DMS53 treated with DMSO at 0.1 percent for 48 hours (cell line): ENCODE data around the gene ZNF324B.
"Not testable (repeated sequence)": the region's sequence is repeated elsewhere in the genome, so short reads cannot be mapped to it uniquely, and the experiment has no call there.

Experiments used
- DNase-seq: peaks from one replicate; lab custom pipeline; 2025; ENCODE audit not compliant: unreplicated experiment; lab: John Stamatoyannopoulos, UW

The ZNF324B gene

GRCh38 chr19:58451358-58452101 is at the start of gene ZNF324B:
ZNF324B (plus strand) TSS chr19:58451622; CDS start chr19:58453702, 2,080 bp downstream.
- peak; percentile 92 for DNase-seq

DNA sequence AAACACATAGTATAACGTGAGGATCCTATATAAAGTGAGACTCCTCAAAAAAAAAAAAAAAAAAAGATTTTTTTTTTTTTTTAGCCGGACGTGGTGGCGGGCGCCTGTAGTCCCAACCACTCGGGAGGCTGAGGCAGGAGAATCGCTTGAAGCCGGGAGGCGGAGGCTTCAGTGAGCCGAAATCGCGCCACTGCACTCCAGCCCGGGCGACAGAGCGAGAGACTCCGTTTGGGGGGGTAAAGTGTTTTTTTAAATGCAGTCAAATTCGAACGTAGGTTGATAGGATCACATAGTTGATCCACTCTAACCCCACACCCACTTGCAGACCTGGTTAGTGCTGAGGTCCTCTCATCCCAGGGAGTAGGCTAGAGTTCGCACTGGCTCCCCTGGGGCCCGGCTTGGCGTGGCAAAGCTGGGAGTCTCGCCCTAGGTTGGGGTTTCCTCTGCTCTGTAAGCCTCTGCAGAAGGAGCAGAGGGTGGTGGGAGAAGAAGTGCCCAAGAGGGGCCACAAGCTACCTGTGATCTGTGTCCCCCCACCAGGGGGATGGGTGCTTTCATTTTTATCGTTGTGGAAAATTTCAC is 49.5 kb upstream of the ZNF324B start:
- no peak for DNase-seq

- not testable (repeated sequence) for DNase-seq
These were observed 47.4 kb upstream of the ZNF324B start for GRCh38 chr19:58403920-58404478.

- DNase-seq: no peak
These were observed 44.4 kb upstream of the ZNF324B start for GRCh38 chr19:58406818-58407657.

- DNase-seq: no peak
These were observed 43.7 kb upstream of the ZNF324B start for GRCh38 chr19:58407658-58408151.

- DNase-seq: peak; percentile 80
These were observed 43.0 kb upstream of the ZNF324B start, which contains the start of gene ZNF584 for GRCh38 chr19:58408152-58409009. ZNF584 (plus strand) TSS chr19:58408649; CDS start chr19:58409148, 499 bp downstream.

- DNase-seq: no peak
These were observed 42.2 kb upstream of the ZNF324B start for GRCh38 chr19:58409010-58409790.

DNA sequence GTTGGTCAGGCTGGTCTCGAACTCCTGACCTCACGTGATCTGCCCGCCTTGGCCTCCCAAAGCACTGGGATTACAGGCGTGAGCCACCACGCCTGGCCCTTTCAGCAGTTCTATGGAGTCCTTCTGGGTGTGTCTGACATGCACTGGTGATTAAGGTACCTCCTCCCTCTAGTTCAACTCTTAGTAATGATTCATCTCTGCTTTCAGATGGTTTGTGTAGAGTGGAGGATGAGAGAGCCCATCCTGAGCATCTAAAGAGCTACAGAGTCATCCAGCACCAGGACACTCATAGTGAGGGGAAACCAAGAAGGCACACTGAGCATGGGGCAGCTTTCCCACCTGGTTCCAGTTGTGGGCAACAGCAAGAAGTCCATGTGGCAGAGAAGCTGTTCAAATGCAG is 34.8 kb upstream of the ZNF324B start:
- DNase-seq: no peak

- no peak for DNase-seq
These were observed 34.4 kb upstream of the ZNF324B start for GRCh38 chr19:58417071-58417470.

DNA sequence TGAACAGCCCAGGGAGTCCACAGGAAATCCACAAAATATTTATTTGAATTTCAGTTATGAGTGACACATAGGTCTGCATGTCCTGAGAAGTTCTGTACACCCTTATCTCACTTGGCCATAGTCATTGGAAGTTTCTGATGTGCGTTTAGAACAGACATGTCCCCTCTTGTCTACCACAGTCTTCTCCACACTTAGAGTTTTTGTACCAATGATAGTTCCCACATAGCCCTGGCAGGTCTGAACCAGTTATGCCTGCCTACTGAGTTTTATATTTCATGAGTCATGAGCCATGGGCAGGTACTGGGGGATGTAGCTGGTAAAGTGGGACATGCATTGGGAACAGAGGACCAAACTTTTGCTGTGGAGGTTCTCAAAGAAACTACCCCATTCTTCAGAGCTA is 22.8 kb upstream of the ZNF324B start:
- DNase-seq: no peak

DNA sequence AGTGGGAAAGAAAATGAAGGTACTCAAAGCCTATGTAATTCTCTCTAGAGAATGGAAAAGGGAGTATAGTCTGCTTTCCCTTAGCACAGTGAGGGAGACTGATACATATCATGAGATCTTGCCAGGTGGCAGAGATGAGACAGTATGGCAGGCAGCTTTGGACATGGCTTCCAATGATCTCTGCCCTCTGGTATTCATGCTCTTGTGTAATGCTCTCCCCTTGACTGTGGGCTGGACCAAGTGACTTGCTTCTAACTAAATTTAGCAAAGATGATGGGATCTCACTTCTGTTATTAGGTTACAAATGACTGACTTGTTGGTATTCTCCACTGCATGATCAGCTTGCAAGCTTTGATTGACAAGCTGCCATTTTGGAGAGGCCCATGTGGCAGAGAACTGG is 21.7 kb upstream of the ZNF324B start:
- no peak for DNase-seq

- no peak for DNase-seq
These were observed 17.2 kb upstream of the ZNF324B start for GRCh38 chr19:58434217-58434616.

- peak; percentile 97 for DNase-seq
These were observed 11.6 kb upstream of the ZNF324B start, which contains the start of gene ZNF132 for GRCh38 chr19:58439576-58440554. ZNF132 (minus strand) TSS chr19:58440153; CDS start chr19:58439821, 332 bp downstream.

DNA sequence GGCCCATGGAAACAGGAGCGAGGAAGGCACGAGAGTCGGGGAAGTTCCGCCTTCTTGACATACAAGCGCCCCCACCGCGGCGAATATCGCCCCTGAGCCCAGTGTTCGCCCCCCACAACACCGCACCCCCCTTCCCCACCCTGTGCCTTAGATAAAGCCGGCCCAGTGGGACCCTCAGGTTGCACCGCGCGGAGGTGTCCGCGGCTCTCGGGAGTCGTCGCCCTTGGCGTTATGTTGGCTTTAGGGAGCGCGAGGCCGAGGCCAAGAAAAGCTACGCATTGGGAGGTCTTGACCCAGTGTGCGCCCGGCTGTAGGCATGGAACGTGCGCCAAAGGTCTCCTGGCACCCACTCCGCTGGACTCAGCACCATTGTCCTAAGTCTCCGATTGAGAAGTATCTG is 10.9 kb upstream of the ZNF324B start:
- no peak for DNase-seq

DNA sequence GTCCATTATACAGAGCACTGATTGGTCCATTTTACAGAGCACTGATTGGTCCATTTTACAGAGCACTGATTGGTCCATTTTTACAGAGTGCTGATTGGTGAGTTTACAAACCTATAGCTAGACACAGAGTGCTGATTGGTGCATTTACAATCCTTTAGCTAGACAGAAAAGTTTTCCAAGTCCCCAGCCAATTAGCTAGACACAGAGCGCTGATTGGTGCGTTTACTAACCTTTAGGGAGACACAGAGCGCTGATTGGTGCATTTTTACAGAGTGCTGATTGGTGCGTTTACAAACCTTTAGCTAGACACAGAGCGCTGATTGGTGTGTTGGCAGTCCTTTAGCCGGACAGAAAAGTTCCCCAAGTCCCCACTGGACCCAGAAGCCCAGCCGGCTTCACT is 8.4 kb upstream of the ZNF324B start:
- DNase-seq: not testable (repeated sequence)

GRCh38 chr19:58448860-58449259 is 2.6 kb upstream of the ZNF324B start:
- not testable (repeated sequence) for DNase-seq

GRCh38 chr19:58449980-58450379 is 1.4 kb upstream of the ZNF324B start:
- not testable (repeated sequence) for DNase-seq

DNA sequence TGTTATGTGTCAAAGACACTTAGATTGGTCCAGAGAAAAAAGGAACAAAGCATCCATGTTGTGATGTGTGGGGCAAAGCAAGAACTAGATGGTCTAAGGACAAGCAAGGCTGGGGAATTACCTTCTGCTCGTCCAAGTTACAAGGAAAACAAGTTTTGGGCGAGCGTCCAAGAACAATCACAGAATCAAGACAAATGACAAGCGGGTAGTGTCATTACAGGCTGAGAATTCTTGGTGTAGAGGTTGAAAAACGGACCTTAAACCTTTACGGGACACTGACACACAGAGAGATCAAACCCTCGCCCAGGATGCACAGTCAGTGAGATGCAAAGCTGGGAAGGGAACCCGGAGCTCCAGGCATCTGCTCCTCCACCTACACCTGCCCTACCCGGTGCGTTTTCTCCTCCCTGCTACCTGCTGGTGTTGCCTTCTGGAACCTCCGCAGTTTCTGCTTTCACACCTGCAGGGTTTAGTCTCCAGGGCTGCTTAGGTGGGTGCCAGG is 515 bp upstream of the ZNF324B start:
- DNase-seq: no peak
